Esophagus squamous epithelium (tissue), 4 donors: ENCODE data around the gene DLL1.

Experiments used
- POLR2A ChIP-seq, 4 donors: fragments of 450-650 bp; IDR thresholded peaks; one replicate each; pipeline ENCODE4 v1.6.1; 2017; ENCODE audit warnings: antibody characterized with exemption in 4 of 4, mild to moderate bottlenecking in 4 of 4, moderate library complexity in 3 of 4
- TF ChIP-seq, protein P1 (sequence below), 6 experiments: fragments of 450-650 bp in 4 of 6; fragments of 200-600 bp in 2 of 6; sonication (generic) in 2 of 6; IDR thresholded peaks; one replicate each; pipeline ENCODE4 v1.5.1; 2016 to 2019; ENCODE audit warnings: antibody characterized with exemption in 6 of 6, mild to moderate bottlenecking in 4 of 6, moderate library complexity in 4 of 6

DNA sequence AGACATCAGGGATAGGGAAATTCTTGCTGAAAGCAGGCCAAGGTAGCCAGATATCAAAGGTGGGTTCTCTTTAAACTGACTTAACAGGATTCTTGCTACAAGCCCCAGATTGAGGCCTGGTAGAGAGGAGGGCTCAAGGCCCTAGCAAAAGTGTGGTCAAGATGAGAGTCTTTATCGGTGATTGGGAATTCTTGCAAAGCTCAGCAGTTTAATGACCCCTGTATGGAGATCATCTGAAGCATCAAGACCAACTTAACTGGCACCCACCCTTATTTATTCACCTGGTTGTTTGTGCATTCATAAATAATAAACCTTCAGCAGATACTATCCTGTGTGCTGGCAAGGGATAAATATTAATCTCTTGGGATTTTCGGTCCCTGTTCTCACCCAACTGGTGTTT, 22.0 kb upstream of the DLL1 start:
- TF ChIP-seq, protein P1, sequence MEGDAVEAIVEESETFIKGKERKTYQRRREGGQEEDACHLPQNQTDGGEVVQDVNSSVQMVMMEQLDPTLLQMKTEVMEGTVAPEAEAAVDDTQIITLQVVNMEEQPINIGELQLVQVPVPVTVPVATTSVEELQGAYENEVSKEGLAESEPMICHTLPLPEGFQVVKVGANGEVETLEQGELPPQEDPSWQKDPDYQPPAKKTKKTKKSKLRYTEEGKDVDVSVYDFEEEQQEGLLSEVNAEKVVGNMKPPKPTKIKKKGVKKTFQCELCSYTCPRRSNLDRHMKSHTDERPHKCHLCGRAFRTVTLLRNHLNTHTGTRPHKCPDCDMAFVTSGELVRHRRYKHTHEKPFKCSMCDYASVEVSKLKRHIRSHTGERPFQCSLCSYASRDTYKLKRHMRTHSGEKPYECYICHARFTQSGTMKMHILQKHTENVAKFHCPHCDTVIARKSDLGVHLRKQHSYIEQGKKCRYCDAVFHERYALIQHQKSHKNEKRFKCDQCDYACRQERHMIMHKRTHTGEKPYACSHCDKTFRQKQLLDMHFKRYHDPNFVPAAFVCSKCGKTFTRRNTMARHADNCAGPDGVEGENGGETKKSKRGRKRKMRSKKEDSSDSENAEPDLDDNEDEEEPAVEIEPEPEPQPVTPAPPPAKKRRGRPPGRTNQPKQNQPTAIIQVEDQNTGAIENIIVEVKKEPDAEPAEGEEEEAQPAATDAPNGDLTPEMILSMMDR (IDR thresholded peaks at IDR 0.05), result no peak
- TF ChIP-seq POLR2A (IDR thresholded peaks at IDR 0.05), result no peak
